Uterus (tissue), 4 donors: ENCODE data around the gene NAV3. TPM values are rescaled to one million over a fixed set of nuclear protein-coding genes. Genes with fewer than 3 reads are reported as not detected.
A peak's percentile ranks its signal among the peaks of the same experiment; 100 is the strongest.

Source experiments
- DNase-seq, 2 donors: peaks; one replicate each; pipeline ENCODE4 v3.0.0-alpha.2; 2019 to 2020
- H3K27ac ChIP-seq, 2 donors: fragments of 200-600 bp; sonication (generic); 1 replicate in 1 of 2; 2 replicates in 1 of 2; pipeline ENCODE4 v1.5.1; 2016 to 2018
- H3K27me3 ChIP-seq, 2 donors: fragments of 200-600 bp; sonication (generic); one replicate each; pipeline ENCODE4 v1.5.1; 2018 to 2019; ENCODE audit warnings: control low read depth in 1 of 2
- H3K36me3 ChIP-seq, 2 donors: fragments of 200-600 bp; sonication (generic); one replicate each; pipeline ENCODE4 v1.5.1; 2019; ENCODE audit warnings: control low read depth in 1 of 2
- H3K4me1 ChIP-seq, 2 donors: fragments of 200-600 bp; sonication (generic); one replicate each; pipeline ENCODE4 v1.5.1; 2018 to 2019; ENCODE audit warnings: control low read depth in 1 of 2
- H3K4me3 ChIP-seq, 2 donors: fragments of 200-600 bp; sonication (generic); 1 replicate in 1 of 2; 2 replicates in 1 of 2; pipeline ENCODE4 v1.5.1; 2018 to 2019; ENCODE audit warnings: mild to moderate bottlenecking in 1 of 2
- H3K9me3 ChIP-seq, 2 donors: fragments of 200-600 bp; sonication (generic); one replicate each; pipeline ENCODE4 v1.5.1; 2019; ENCODE audit warnings: control low read depth in 1 of 2
- POLR2A ChIP-seq, 2 donors: fragments of 450-650 bp; IDR thresholded peaks; one replicate each; pipeline ENCODE4 v1.6.1; 2016; ENCODE audit warnings: antibody characterized with exemption in 2 of 2, mild to moderate bottlenecking in 1 of 2, moderate library complexity in 1 of 2
- intact Hi-C: fragments of 100-400 bp; cut with DNase I; formaldehyde crosslinking; loops from one replicate; pipeline ENCODE4 v1.15.1; 2023; ENCODE audit warnings: low total_unique reads
- total RNA-seq, 4 donors: library from RNA; depleted of rRNA in 3 of 4; stranded (reverse); fragments of >200 nt in 3 of 4; gene quantifications; one replicate each; pipeline versions ENCODE4 v1.1.0 to v1.2.4, GENCODE V29; 2014 to 2023
- TF ChIP-seq, protein P1 (sequence below), 4 experiments: fragments of 200-600 bp in 2 of 4; fragments of 450-650 bp in 2 of 4; sonication (generic) in 2 of 4; IDR thresholded peaks; one replicate each; pipeline ENCODE4 v1.5.1; 2016 to 2019; ENCODE audit warnings: antibody characterized with exemption in 4 of 4, mild to moderate bottlenecking in 2 of 4, moderate library complexity in 1 of 4
- donor health status: DM: yes; HTN: yes; CAD: no.

Gene NAV3
- total RNA-seq, 4 donors from 2014 or later: 7.2 to 33.9 (median 13.0) TPM

DNA sequence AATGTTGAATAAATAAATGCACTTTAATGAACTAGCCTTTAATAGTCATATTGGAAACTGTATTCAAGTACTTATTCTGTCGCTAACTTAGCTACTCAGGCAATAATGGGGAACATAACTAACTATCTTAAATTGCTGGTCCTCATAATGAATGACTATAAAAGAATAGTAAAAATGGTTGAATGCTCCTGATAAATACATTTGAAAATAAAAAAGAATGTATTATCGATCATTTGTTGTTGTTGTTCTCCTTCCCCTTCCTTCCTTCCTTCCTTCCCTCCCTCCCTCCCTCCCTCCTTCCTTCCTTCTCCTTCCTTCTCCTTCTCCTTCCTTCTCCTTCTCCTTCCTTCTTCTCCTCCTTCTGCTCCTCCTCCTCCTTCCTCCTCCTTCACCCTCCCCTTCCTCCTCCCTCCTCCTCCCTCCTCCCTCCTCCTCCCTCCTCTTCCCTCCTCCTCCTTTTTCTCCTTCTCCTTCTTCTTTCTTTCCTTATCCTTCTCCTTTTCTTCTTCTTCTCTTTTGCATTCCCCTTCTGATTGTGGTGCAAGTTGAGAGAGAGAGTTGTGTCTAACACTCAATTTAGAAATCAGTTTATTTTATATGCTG lies 133.0 kb downstream of the NAV3 start:
- Histone ChIP-seq H3K9me3 (no peaks in the 10 kb centered on the region), H3K27me3 (no peaks in the 10 kb centered on the region), H3K4me3 (no peak overlapping the region), H3K27ac (no peak overlapping the region), H3K36me3 (no peaks in the 10 kb centered on the region), H3K4me1 (no peaks in the 10 kb centered on the region)
- intact Hi-C loops: no loop called here
- DNase-seq: no peak
- no peak for TF ChIP-seq POLR2A (IDR thresholded peaks at IDR 0.05)
- TF ChIP-seq, protein P1, sequence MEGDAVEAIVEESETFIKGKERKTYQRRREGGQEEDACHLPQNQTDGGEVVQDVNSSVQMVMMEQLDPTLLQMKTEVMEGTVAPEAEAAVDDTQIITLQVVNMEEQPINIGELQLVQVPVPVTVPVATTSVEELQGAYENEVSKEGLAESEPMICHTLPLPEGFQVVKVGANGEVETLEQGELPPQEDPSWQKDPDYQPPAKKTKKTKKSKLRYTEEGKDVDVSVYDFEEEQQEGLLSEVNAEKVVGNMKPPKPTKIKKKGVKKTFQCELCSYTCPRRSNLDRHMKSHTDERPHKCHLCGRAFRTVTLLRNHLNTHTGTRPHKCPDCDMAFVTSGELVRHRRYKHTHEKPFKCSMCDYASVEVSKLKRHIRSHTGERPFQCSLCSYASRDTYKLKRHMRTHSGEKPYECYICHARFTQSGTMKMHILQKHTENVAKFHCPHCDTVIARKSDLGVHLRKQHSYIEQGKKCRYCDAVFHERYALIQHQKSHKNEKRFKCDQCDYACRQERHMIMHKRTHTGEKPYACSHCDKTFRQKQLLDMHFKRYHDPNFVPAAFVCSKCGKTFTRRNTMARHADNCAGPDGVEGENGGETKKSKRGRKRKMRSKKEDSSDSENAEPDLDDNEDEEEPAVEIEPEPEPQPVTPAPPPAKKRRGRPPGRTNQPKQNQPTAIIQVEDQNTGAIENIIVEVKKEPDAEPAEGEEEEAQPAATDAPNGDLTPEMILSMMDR (IDR thresholded peaks at IDR 0.05): no peak

DNA sequence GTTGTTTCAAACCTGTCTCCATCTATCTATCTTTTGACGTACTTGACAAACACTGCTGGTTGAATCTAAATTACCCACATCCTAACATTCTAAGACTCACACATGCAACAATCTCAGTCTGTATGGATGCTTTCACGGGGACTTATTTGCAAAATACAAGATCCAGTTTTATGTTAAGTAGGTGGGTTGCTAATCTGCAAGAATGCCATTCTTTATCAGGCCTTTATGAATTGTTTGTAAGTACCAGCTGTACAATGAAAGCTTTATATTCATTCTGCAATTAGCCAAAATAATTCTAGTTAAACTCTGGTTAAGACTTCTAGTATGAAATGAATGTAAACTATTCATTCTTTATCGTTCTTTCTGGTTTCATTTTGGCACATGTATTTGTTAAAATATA lies 135.1 kb downstream of the NAV3 start:
- Histone ChIP-seq H3K36me3 (no peaks in the 10 kb centered on the region), H3K27me3 (no peaks in the 10 kb centered on the region), H3K4me3 (no peak overlapping the region), H3K27ac (no peak overlapping the region), H3K9me3 (no peaks in the 10 kb centered on the region), H3K4me1 (no peaks in the 10 kb centered on the region)
- intact Hi-C loops: no loop called here
- DNase-seq: no peak
- TF ChIP-seq POLR2A (IDR thresholded peaks at IDR 0.05): no peak
- TF ChIP-seq, protein P1 (IDR thresholded peaks at IDR 0.05): no peak

DNA sequence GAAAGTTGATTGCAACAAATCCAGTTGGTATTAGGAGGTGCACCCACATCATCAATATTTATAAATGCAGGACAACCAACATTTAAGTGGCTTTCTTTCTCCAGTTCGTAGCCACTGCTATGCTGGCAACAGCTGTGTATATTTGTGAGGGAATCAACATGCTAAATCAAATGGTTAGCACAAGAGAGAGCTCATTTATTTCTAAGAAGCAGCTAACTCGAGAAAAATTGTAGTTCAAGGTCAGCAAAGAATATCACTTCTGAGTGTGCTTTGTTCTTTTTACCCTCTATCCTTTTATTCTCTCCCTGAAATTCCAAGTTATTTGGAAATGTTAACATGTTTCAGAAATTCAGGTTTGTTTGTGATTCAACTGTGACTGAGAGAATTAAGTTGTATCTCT lies 137.3 kb downstream of the NAV3 start:
- Histone ChIP-seq H3K4me3 (peak overlapping the region in 1 of 2 donors; percentile 4), H3K27me3 (no peaks in the 10 kb centered on the region), H3K36me3 (no peaks in the 10 kb centered on the region), H3K27ac (no peak overlapping the region), H3K4me1 (no peaks in the 10 kb centered on the region), H3K9me3 (no peaks in the 10 kb centered on the region)
- TF ChIP-seq, protein P1 (IDR thresholded peaks at IDR 0.05): no peak
- TF ChIP-seq POLR2A (IDR thresholded peaks at IDR 0.05): no peak
- intact Hi-C loops: no loop called here
- DNase-seq: no peak

DNA sequence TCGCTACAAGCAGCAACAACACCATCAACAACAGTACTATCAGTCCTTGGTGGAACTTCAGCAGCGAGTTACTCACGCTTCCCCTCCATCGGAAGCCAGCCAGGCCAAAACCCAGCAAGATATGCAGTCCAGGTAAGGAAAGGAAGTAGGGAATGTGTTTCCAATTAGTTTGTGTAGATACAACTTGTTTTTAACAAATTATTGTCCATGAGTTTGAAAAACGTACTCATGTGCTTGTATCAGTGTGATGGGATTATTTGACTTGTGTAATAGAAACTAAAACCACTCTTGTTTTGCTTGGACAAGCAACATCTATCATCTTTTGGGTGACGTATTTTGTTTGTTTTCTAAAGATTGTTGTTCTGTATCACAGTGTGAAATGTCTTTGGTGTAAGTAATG lies 137.9 kb downstream of the NAV3 start:
- TF ChIP-seq, protein P1 (IDR thresholded peaks at IDR 0.05): no peak
- TF ChIP-seq POLR2A (IDR thresholded peaks at IDR 0.05): no peak
- no peaks in the 10 kb centered on the region for H3K36me3 ChIP-seq
- DNase-seq: no peak
- H3K9me3 ChIP-seq: no peaks in the 10 kb centered on the region
- H3K27ac ChIP-seq: no peak overlapping the region
- H3K27me3 ChIP-seq: no peaks in the 10 kb centered on the region
- H3K4me3 ChIP-seq: peak overlapping the region in 1 of 2 donors; percentile 4
- no peaks in the 10 kb centered on the region for H3K4me1 ChIP-seq
- intact Hi-C loops: no loop called here

DNA sequence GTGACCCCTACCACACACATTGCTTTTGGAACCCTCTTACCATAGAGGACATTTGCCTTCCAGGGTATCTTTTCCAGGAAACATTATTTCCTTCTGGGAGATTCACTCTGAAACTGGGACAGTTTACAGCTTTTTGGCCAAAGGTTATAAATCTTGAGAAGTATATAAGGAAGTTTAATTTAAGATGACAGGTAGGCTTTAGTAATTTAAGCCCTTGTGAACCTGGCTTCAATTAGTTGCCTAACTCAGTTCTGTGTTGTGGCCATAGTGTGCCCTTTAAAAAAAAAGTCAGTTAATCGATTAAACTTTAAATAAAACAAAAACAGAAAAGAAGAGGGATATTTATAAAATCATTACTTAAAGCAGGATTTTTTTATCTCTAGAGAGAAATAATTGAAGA lies 142.9 kb downstream of the NAV3 start:
- intact Hi-C loops: no loop called here
- DNase-seq: no peak
- TF ChIP-seq, protein P1 (IDR thresholded peaks at IDR 0.05): no peak
- TF ChIP-seq POLR2A (IDR thresholded peaks at IDR 0.05): no peak

More for the DNA sequence above, 142.9 kb downstream of the NAV3 start:
- H3K36me3 ChIP-seq: no peaks in the 10 kb centered on the region
- H3K4me3 ChIP-seq: no peak overlapping the region
- H3K27ac ChIP-seq: no peak overlapping the region
- no peaks in the 10 kb centered on the region for H3K4me1 ChIP-seq
- H3K27me3 ChIP-seq: no peaks in the 10 kb centered on the region
- no peaks in the 10 kb centered on the region for H3K9me3 ChIP-seq
